ENCODE data around the gene PISD.

DNA sequence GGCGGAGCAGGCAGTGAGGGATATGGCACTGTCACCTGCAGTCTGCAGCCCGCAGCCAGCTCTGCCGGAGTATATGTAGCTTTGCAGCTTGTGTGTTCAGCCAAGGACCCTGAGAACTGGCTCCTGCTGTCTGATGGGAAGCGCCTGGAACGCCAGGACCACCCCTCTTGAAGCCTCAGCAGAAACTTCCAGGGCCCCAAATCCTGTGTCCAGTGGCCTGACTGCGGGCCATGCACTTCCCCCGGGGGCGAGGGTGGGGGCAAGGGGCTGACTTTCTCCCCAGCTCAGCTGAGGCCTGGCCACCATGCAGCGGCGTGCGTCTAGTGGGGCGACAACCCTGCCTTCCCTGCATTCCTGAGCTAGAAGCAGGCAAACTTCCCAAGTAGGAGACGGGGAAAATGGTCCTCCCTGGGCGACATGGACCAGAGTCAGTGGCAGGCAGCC is 32.3 kb downstream of the PISD start:
- TF ChIP-seq PHF20 (IDR thresholded peaks at IDR 0.05; ENCODE audit: partially characterized antibody), result no peak
- no peak for TF ChIP-seq NR2F6 (CRISPR knock-in tag; IDR thresholded peaks at IDR 0.05)
